Raji (cell line): ENCODE data around the gene PDCL2.

ENCODE experiments used
- POLR2A ChIP-seq: IDR thresholded peaks from 2 replicates; pipeline ENCODE4 v1.6.1; 2011; ENCODE audit warnings: low read depth, low read length, control low read depth; ENCODE audit not compliant: insufficient read depth

PDCL2 gene

DNA sequence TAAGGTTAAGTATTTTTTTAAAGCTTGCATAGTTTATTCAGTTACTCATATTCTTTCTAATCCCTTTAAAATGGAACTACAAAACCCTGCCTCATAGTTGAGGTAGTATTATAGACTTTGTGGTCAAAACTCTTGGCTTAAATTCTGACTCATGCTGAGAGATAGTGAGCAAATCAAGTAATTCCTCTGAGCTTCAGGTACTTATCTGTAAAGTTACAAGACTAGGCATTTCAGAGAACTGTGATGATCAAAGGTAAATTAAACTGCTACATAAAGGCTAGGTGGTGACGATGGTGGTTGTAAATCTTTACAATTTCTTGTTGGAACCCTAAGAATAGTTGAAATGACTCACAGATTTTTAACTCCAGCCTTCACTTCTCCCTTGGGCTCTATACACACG is 42.2 kb downstream of the PDCL2 start:
- no peak for TF ChIP-seq POLR2A

DNA sequence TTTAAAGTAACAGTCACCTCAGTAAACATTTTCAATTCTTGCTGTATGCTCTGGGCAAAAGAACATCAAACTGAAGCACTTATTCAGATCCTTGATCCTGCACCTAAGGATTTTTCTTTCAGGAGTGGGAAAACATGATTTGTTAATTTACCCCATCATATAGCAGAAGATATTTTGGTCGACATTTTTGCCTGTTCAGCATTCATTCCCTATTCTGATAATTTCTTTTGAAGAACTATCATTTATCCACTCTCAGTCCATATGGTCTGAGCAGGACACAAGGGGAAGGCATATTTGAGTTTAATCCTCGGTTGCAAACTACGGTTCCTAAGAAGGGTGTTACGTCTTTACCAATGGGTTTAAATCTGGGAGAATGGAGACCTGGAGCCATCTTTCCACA is 44.1 kb downstream of the PDCL2 start:
- no peak for TF ChIP-seq POLR2A

DNA sequence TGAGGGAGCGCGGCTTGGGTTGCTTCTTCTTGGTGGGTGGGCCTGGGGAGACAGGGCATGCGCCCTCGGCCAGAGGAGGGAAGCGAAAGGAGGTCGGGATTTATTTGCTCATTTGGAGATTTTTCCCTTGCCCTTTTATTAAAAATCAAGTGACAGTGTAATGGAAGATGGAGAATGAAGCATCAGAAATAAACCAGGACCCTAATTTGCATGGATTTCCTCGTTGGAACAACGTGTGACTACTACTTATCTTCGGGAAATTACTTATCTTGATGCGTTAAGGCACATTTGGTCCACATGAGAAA is 44.6 kb downstream of the PDCL2 start:
- no peak for TF ChIP-seq POLR2A

DNA sequence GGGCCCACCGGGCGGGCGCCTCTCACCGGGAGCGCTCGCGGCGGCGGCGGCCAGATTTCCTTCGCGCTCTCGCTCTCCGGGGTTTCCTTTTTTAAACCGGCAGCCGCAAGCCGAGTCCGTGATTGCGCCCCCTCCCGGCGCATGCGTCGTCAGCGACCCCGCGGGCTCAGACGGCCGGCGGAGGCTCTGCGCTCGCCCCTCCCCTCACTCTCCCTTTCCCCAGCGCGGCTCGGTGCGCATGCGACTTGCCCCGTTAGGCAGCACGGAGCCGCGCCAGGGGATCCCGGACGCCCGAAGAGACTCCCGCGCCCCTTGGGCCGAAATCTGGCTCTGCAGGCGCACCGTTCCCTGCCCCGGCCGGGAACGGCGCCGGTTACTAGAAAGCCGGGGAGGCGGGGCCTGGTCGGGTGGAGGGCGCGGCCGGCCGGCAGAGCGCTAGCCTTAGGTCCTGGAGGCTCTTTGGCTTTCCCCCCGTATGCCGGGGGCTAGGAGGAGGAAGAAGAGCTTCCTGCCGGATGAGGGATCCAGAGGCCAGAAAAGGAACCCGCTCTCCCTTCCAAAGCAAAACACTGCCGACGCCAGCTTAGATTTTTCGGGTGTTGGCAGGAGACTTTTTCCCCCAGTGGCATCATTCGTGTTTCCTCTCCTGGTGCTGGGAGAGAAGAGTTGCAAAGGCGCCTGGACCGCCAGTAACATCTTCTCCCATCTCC is 45.1 kb downstream of the PDCL2 start, which contains the start of gene CLOCK:
Gene CLOCK (minus strand): TSS at position 154 of the 710 bp plus-strand sequence. CDS start 64,124 bp downstream, outside the sequence.
- TF ChIP-seq POLR2A: peak; percentile 44; the same call in 1 of the 2 replicates

DNA sequence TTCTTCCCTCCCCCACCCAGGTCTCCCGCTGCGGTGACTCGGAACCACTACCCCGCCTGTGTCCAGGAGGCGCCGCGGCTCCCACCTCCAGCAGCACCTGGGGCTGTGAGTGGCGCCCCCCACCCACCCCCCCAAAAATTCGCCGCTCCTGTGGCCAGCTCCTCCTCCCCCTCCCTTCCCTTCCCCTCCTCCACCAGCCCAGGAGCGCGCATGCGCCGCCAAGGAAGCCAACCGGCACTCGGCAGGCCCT is 45.6 kb downstream of the PDCL2 start:
- TF ChIP-seq POLR2A: no peak

DNA sequence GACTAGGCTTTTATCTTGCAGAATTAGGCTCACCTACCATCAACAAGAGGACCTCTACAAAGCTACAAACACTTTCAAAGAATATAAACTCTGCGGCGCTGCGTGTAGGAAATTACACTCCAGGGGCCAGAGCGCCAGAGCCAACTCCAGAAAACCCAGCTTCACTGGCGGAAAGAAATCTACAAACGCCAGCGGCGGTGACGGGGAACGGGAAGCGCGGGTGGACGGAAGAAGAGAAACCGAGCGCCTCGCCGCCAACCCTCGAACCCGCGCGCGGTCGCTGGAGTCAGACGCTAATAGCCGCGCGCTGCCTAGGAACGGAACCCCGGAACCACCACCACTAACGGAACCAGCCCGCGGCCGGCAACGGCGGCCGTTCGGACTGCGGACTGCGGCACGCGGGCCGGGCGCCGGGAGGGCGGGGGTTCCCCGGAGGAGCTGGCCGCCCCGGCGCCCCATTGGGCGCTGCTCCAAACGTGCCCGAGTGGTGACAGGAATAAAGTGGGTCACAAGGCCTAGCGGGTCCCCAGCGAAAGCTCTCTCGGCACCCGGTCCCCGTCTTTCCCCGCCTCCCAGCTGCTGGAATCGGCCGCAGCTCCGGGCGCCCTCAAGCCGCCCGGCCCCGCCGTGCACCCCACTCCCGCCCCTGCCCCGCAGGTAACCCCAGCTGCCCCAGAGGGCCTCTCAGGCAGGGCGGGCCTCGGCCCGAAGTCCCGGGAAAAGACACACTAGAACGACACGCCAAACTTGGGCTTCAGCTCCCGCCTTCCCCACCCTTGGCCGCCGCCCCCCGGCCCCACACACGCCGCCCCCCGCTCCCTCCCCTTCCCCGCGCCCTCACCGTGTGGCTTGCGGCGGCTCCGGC is 46.2 kb downstream of the PDCL2 start:
- TF ChIP-seq POLR2A: peak; percentile 33; the same call in 1 of the 2 replicates

DNA sequence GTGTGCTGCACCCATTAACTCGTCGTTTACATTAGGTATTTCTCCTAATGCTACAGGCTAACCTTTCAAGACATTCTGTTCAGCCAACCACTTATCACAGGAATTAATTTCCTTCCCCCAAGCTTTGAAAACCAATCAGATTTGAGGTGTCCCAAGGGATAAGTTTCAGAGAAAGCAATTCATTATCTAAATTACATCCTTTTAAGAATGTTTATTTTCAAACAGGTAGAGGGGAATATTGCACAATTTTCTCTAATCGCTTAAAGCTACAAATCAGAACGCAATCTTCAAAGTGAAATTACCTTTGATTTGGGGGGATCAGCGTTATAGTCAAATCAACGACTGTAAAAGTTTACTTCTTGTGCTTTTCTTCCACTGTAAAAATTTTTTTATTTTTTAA is 46.9 kb downstream of the PDCL2 start:
- no peak for TF ChIP-seq POLR2A

DNA sequence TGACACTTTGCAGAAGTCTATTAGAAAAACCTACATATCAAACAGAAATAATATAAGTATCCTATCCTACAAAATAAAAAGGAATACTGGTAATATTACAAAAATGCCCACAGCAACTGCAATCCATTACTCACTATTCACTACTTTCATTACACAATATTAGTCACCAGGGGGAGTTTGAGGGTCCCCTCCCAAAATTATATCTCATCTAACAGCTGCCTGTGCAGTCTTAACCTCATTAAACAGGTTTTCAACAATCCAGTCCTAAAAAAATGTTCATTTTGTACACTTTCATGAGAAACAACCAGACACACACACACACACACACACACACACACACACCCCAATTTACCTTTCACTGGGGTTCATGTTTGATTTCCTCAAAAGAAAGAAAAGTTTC is 48.2 kb downstream of the PDCL2 start:
- no peak for TF ChIP-seq POLR2A

DNA sequence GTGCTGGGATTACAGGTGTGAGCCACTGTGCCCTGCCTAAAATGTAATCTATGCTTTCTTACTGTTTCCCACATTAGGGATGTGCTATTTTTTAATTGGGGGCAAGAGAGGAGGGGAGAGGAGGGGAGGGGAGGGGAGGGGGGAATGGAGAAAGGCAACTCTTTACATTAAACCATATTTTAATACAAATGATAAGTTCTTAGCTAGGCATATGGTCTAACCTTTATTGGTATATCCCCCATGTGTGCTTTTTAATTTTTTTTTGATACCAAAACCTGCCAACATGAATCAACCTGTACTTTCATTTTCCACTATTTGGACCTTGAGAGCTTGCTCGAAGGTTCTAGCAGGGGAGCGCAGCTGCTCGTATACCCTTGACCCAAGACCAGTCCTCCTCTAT is 51.8 kb downstream of the PDCL2 start:
- TF ChIP-seq POLR2A: no peak

DNA sequence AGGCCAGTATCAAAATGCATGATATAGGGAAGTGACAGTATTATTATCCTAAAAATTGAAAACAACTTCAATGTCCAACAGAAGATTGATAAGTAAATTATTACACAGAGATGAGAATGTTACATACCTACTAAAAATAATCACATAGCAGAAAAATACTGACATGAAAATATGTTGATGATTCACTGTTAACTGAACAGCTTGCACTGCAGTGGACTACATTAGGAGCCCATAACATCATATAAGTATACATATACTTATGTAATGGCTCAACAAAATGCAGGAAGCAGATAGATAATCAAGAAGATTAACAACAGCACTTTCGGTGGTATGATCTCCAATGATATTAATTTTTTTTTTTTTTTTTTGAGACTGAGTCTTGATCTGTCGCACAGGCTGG is 52.4 kb downstream of the PDCL2 start:
- TF ChIP-seq POLR2A: no peak

DNA sequence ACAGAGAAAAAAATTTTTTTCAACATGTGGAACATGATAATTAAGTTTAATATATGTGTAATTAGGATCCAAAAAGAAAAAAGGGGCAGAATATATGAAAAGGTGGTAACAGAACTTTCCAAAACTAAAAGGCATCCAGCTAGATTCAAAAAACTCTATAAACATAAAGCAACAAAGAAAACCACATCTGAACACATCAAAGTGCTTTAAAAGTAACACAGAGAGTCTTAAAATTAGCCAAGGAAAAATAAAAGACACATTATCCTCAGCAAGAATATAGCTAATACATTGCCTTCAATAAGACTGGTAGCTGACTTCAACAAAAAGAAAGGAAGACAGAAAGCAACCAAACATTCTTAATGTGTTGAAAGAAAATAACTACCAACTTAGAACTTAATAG is 53.5 kb downstream of the PDCL2 start:
- no peak for TF ChIP-seq POLR2A

DNA sequence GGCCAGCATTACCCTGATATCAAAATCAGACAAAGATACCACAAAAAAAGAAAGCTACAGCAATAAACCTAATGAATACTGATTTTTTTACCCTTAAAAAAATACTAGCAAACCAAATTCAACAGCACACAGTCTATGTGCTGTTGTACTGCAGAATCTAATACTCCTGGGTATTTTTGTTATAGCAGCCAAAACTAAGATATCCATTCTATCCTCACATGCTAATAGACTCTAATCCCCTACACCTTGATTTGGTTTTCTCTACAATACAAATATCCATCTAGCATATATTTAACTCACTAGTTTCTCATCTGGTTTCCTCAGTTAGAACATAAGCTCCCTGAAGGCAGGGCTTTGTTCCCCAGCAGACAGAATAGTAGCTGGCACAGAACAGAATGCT is 57.7 kb downstream of the PDCL2 start:
- TF ChIP-seq POLR2A: no peak

DNA sequence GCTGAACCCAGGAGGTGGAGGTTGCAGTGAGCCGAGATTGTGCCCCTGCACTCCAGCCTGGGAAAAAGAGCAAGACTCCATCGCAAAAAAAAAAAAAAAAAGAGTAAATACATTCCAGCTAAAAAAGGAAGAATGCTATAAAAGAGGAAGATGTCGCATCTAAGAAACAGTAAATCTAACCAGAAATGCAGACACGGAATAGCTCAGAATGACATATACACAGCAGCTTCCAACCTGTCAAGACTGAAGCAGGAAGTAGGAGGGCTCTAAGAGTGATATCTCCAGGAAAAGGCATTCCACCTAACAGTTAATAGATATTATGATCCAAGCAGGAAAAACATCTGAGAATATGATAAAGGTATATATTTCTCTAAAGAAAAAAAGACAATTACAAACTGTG is 61.4 kb downstream of the PDCL2 start:
- no peak for TF ChIP-seq POLR2A

DNA sequence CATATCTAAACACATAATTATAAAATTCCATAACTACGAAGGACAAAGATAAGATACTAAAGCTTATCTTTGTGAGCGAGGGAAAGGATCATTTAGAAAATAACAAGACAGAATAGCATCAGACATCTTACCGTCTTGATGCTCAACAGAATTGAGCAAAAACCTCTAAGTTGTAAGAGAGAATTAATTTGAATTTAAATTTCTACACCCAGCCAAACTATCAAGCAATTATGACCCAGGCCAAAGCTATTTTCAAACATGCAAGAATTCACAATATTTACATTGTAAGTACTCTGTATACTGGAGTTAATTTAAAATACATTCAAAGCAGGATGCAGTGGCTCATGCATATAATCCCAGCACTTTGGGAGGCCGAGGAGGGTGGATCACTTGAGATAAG is 61.9 kb downstream of the PDCL2 start:
- TF ChIP-seq POLR2A: no peak

DNA sequence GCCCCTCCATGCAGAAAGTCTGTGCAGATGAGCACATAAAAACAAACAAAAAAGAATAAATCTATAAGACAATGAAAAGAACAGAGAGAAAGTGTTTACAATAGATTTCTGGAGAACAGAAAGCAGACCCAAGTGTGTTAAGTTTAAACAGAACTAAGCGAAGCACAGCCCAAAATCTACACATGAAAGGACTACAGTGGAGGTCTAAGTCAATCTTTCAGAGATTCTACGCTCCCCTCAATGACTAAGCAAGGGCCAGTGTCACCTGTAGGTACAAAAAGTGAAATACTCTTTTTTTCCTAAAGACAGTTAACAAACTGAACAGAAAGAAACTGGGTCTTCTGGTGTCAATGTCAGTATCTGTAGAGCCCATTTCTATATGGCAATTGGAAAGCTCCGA is 63.6 kb downstream of the PDCL2 start:
- no peak for TF ChIP-seq POLR2A

DNA sequence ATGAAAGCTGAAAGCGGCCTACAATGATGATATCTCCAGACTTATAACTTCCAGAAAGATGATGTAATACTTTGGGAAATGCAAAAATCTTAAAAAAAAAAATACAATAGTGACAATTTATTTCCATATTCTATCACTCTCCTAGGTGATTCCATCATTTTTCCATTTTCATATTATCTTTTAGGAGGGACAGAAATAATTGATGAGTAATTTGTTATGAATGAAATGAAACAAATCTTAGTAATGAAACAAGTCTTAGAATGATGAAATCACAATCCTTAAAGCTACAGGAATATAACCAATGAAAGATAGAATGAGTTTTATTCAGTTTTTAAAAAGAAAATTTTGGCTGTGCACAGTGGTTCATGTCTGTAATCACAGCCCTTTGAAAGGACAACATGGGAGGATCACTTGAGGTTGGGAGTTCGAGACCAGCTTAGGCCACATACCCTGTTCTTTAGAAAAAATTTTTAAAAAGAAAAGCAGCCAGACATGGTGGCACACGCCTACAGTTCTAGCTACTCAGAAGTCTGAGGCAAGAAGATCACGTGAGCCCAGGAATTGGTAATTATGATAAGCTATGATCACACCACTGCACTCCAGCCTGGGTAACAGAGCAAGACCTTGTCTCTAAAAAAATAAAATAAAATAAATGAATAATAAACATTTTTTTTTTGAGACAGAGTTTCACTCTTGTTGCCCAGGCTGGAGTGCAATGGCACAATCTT is 67.0 kb downstream of the PDCL2 start:
- TF ChIP-seq POLR2A: no peak

DNA sequence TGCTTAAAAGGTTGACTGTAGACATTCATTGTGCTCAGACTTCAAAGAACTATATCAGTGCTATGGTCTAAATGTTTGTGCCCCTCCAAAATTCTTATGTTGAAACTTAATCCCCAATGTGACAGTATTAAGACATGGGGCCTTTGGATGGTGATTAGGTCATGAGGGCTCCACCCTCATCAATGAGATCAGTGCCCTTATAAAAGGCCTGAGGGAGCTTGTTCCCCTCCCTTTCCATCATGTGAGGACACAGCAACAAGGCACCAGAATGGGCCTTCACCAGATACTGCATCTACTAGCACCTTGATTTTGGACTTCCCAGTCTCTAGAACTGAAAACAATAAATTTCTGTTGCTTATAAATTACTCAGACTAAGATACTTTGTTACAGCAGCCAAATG is 73.6 kb downstream of the PDCL2 start:
- no peak for TF ChIP-seq POLR2A
